Measurements from ENCODE around the gene ZFP64.

DNA sequence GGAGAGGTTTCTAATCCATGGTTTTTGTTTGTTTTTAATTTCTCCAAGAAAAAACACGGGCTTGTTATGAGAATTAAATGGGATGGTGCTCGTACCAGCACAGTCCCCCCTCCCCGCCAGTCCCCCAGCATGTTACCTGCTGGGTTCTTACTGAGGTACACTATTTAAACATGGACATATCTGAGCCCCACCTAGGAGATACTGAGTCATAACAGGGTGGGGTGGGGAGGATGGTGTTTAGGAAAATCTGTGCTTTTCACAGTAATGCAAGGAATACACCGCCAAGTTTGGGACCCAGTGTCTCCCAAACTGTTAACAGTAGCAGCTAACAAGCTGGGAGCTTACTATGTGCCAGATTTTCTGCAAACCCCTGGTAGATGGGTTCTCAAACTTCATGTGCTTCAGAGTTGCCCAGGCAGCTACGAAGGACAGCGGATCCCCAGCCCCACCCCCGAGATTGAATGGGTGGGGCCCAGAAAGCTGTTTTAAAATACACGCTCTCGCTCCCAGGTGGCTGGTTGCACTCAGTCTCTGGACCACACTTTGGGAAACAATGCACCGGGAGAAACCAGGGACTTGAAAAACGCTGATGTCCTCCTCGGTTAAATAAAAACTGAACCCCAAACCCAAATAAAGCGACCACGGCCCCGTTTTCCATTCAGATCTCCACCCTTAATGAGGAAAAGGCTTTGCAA is 995 bp downstream of the ZFP64 start:
- TF ChIP-seq, protein P1, sequence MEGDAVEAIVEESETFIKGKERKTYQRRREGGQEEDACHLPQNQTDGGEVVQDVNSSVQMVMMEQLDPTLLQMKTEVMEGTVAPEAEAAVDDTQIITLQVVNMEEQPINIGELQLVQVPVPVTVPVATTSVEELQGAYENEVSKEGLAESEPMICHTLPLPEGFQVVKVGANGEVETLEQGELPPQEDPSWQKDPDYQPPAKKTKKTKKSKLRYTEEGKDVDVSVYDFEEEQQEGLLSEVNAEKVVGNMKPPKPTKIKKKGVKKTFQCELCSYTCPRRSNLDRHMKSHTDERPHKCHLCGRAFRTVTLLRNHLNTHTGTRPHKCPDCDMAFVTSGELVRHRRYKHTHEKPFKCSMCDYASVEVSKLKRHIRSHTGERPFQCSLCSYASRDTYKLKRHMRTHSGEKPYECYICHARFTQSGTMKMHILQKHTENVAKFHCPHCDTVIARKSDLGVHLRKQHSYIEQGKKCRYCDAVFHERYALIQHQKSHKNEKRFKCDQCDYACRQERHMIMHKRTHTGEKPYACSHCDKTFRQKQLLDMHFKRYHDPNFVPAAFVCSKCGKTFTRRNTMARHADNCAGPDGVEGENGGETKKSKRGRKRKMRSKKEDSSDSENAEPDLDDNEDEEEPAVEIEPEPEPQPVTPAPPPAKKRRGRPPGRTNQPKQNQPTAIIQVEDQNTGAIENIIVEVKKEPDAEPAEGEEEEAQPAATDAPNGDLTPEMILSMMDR (IDR thresholded peaks at IDR 0.05; ENCODE audit: extremely low read depth in 1 of 2, insufficient read depth in 1 of 2, low read depth in 1 of 2, low read length in 2 of 2): no peak
- no peak for TF ChIP-seq POLR2A (IDR thresholded peaks at IDR 0.05; ENCODE audit: low read depth, low read length)
- no peak for TF ChIP-seq JUN (IDR thresholded peaks at IDR 0.05; ENCODE audit: borderline replicate concordance, insufficient read depth, insufficient read length, low read depth)
- no peak for TF ChIP-seq POLR2AphosphoS5 (IDR thresholded peaks at IDR 0.05; ENCODE audit: insufficient read depth, low read depth, low read length)
- no peak for TF ChIP-seq EZH2 (IDR thresholded peaks at IDR 0.05; ENCODE audit: borderline replicate concordance, low read depth, low read length, severe bottlenecking)
- no peak for TF ChIP-seq MYC (IDR thresholded peaks at IDR 0.05; ENCODE audit: low read depth, low read length)
- TF ChIP-seq, protein P2, sequence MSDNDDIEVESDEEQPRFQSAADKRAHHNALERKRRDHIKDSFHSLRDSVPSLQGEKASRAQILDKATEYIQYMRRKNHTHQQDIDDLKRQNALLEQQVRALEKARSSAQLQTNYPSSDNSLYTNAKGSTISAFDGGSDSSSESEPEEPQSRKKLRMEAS (IDR thresholded peaks at IDR 0.05; ENCODE audit: insufficient read depth, insufficient read length): no peak
- no peak for TF ChIP-seq GATA2 (IDR thresholded peaks at IDR 0.05; ENCODE audit: insufficient read depth, insufficient read length, low read depth, low read length)
